GM12878 (cell line): ENCODE data around the gene IREB2.

Experiments used
- FOS ChIP-seq: IDR thresholded peaks from 3 replicates; pipeline ENCODE4 v1.6.1; 2011; ENCODE audit warnings: borderline replicate concordance; ENCODE audit not compliant: insufficient read length; ENCODE audit errors: extremely low read depth
- JUNB ChIP-seq: IDR thresholded peaks from 2 replicates; pipeline ENCODE4 v1.6.1; 2016; ENCODE audit warnings: antibody characterized with exemption, mild to moderate bottlenecking
- NFIC ChIP-seq: IDR thresholded peaks from 2 replicates; pipeline ENCODE4 v1.6.1; 2012; ENCODE audit warnings: low read depth, mild to moderate bottlenecking, inconsistent platforms, low read length, moderate library complexity
- SP1 ChIP-seq: IDR thresholded peaks from one replicate; pipeline ENCODE4 v1.6.1; 2011; ENCODE audit warnings: low read depth, low read length
- TF ChIP-seq, protein P1 (sequence below), 3 experiments: IDR thresholded peaks in 2 of 3; conservative IDR thresholded peaks in 1 of 3; 2 replicates each; pipeline ENCODE4 v1.5.1; 2011; ENCODE audit warnings: low read depth in 3 of 3, low read length in 3 of 3, mild to moderate bottlenecking in 3 of 3, control low read depth in 2 of 3, moderate library complexity in 2 of 3, inconsistent platforms in 1 of 3, mixed read lengths in 1 of 3; ENCODE audit not compliant: control insufficient read depth in 2 of 3, insufficient read depth in 1 of 3; ENCODE audit errors: extremely low read depth in 1 of 3

GRCh38 chr15:78392430-78392829, 45.6 kb upstream of the IREB2 start:
- TF ChIP-seq JUNB, result no peak
- no peak for TF ChIP-seq SP1
- TF ChIP-seq, protein P1, sequence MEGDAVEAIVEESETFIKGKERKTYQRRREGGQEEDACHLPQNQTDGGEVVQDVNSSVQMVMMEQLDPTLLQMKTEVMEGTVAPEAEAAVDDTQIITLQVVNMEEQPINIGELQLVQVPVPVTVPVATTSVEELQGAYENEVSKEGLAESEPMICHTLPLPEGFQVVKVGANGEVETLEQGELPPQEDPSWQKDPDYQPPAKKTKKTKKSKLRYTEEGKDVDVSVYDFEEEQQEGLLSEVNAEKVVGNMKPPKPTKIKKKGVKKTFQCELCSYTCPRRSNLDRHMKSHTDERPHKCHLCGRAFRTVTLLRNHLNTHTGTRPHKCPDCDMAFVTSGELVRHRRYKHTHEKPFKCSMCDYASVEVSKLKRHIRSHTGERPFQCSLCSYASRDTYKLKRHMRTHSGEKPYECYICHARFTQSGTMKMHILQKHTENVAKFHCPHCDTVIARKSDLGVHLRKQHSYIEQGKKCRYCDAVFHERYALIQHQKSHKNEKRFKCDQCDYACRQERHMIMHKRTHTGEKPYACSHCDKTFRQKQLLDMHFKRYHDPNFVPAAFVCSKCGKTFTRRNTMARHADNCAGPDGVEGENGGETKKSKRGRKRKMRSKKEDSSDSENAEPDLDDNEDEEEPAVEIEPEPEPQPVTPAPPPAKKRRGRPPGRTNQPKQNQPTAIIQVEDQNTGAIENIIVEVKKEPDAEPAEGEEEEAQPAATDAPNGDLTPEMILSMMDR (IDR thresholded peaks at IDR 0.05 in 2 of 3, conservative IDR thresholded peaks at IDR 0.05 in 1 of 3; ENCODE audit: control insufficient read depth in 2 of 3, extremely low read depth in 1 of 3, insufficient read depth in 1 of 3, low read depth in 3 of 3, low read length in 3 of 3), result no peak
- no peak for TF ChIP-seq FOS
- TF ChIP-seq NFIC, result no peak
